Stomach (tissue), 4 donors: ENCODE results near the gene PLP2.

Experiments used
- CTCF ChIP-seq, 7 experiments: fragments of 450-650 bp in 4 of 7; fragments of 200-600 bp in 3 of 7; sonication (generic) in 3 of 7; IDR thresholded peaks; one replicate each; pipeline ENCODE4 v1.5.1; 2016 to 2019; ENCODE audit warnings: antibody characterized with exemption in 7 of 7, control low read depth in 2 of 7, mild to moderate bottlenecking in 1 of 7
- POLR2A ChIP-seq, 4 donors: fragments of 450-650 bp; IDR thresholded peaks; one replicate each; pipeline ENCODE4 v1.6.1; 2016; ENCODE audit warnings: antibody characterized with exemption in 4 of 4, control low read depth in 2 of 4, mild to moderate bottlenecking in 1 of 4, moderate library complexity in 1 of 4
- POLR2AphosphoS5 ChIP-seq, 3 donors: sonication (generic); formaldehyde crosslinking; IDR thresholded peaks; one replicate each; pipeline ENCODE4 v1.6.1; 2016; ENCODE audit warnings: antibody characterized with exemption in 3 of 3

GRCh38 chrX:49165901-49166881, 5.5 kb upstream of the PLP2 start:
- TF ChIP-seq CTCF (IDR thresholded peaks at IDR 0.05) (no peak), POLR2A (IDR thresholded peaks at IDR 0.05) (no peak), POLR2AphosphoS5 (IDR thresholded peaks at IDR 0.05) (peak; percentile 4 to 32 (median 28))
